NCI-H2196 treated with DMSO at 0.1 percent for 48 hours (cell line): Measurements from ENCODE around the gene PTGR3.

Experiments
- DNase-seq: peaks from one replicate; lab custom pipeline; 2025; ENCODE audit not compliant: unreplicated experiment; lab: John Stamatoyannopoulos, UW

Gene PTGR3

DNA sequence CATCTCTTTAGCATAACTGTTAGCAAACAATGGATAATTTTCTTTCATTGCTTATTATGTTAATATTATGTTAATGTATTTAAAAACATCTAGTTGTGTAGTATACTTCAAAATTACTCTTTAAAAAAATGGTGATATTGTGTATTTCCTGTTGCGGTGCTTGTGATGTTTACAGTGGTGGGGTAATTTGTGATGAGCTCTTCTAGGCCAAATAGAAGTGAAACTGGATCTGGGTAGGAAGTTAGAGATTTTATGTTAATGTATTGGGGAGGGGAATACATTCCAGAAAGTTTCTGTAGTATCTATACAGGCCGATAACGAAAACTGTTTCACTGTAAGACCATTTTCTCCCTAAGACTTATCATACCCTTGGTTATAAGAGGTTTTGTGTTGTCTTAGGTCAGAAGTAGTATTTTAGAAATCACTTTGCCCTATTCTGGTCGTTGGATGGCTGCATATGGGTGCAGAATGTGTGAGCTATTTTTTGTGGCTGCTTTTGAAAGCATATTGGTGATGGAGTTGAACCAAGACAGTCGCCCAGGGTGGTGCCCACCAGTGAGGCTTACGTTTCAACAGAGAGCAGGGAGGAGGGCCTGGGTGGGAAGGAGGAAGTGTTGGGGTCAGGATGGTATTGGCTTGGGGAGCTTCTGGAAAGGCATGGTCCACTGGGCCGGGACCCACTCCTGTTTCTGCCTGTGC lies 7.4 kb upstream of the PTGR3 start:
- no peak for DNase-seq

DNA sequence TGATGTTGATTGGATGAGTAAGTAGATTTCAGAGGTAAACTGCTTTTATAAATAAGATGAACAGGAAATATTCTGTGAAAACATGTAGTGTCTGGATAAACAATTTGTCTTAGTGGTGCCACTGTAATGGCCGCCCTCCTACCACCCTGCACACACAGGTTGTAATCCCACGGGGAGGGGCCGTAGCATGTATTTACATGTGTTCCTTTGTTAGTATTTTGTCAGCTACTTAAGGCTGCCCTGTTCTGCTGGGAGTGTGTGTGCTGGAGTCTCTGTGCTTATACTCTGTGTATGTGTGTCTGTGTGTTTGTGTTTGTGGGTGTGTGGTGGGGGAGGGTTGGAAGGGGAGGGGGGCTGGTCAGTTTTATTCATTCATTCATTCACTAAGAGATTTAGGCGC lies 6.7 kb upstream of the PTGR3 start:
- no peak for DNase-seq

DNA sequence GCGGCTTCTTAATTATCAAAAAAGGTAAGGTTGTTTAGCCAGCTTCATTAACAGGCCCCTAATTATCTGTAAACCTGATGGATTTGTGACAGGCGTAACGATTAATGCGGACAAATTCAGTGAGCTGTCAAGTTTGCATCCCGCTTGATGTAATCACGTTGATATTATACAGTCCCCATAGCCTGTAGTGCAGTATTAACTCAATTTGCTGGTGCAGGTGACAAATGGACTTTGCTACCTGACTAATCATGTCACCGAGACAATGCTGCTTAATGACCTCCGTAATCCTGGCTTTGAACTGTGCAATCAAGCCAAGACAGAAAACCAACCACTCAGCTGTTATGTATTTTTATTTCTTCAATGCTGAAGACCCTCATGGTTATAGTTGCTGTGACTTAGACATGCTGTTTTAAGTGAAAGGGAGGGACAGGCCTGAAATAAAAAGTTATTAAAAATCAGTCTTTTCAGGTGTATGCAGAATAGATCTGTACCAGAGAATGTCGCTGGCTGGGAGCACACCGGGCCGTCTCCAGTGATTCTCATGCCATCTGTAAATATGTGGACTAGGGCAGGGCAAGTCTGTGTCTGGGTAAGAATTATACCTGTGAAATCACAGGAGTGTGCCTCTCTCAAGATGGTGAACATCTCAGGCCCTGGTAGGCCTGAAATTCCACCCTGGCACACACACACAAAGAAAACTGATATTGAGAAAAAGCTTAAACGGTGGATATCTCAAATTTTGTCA lies 6.0 kb upstream of the PTGR3 start:
- no peak for DNase-seq

DNA sequence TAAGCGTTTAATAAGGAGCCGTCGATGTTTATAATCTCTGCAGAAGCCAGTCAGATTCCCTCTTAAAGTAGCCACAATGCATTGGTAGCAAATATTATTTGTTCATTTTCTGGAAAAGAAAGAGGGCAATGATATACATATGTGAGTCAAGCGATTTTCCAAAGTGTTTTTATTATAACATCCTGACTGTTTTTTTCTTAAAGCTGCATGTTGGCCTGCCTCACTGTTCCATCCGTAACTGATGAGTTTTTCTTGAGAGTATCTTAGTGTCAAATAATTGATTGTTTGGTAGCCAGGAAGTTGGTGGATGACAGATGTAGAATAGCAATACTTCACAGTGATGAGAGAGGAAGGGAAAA lies 5.4 kb upstream of the PTGR3 start:
- no peak for DNase-seq

DNA sequence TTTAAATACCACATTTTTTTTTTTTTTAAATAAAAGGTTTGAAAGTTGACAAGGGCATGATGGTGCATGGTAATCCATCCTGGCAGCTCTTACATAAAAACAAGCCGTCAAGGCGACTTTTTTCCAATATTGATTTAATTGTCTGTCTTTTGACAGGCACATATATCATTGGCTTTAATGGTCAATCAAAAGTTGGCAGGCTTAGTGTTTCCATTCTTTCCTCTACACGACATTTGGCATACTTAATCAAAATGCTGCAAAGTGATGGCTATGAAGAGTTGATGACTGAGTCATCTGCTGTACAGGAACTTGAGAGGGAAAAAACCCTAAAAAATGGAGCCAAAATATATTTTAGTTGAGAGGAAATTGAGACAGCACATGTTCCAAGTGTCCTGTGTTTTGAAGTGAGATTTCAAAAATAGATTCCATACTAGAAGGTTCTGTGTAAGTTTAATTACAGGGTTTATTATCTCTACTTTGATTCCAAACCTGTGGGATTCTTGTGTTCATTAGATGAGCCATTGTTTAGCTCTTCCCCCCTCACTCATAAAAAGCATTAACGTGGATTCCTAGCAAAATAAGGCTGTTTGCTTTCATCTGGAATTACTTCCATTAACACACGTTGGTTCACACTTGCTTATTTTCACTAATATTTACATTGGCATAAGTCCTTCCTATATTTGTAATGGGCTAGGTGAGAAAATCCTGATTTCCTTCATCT lies 4.8 kb upstream of the PTGR3 start:
- no peak for DNase-seq

DNA sequence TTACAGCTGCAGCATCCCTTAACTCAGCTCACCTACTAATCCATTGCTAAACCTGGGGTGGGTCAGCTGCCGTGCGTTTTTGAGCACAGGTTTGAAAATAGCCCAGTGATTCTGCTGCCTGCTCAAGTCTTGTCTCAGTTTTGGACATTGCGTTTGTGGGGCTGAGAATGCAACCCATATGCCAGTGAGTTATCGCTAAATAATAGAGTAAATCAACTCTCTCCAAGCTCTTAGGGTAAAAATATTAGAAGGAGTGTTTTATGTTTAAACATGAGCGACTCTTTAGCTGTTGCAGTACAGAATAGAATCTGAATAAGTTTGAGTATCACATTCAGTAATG lies 3.8 kb upstream of the PTGR3 start:
- DNase-seq: no peak

DNA sequence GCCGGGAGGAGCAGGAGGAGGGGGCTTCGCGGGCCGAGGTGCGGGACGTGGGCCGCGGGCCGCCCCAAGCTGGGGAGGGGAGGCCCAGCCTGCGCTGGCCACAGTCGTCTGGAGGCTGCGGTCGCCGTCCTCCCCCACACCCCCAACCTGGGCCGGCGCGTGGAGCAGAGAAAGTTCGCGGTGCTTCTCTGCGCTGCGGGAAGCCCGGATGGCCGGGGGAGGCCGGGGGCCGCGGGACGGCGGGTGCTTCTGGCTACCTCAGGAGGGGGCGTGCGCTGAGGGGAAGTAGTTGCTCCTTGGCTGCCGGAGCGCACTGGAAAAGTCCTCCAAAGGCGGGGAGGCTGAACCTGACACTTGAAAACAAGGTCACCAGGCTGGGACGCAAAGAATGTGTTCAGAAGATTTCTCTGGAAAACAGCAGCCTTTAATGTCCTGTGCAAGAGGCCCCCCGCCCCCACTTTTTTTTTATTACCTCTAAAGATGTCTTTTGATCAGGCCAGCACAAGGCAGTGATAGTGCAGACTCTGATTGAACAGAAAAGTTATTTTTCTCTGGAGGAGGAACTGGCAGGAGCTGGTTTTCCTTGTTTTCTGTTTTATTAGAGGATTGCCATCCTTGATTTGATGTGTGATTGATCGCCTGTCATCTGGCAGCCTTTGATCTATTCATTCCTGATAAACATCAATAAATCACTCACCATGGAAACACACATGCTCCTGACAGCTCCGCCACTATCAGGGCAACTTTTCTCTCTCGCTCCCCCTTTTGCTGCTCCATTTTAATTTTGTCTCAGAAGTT lies 3.2 kb upstream of the PTGR3 start:
- DNase-seq: no peak

DNA sequence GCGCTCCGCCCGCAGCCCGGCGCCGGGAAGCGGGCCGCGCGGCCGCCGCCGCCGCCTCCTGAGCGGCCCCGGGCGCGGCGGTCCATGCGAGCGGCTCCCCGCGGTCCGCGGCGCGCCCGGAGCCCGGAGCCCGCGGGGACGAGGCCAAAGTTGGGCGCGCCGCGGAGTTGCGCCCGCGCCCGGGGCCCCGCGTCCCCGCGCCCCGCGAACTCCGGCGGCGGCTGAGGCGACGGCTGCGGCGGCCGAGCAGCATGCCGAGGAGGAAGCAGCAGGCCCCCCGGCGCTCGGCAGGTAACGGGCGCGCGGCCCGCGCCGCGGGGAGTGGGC lies 2.6 kb upstream of the PTGR3 start:
- no peak for DNase-seq

DNA sequence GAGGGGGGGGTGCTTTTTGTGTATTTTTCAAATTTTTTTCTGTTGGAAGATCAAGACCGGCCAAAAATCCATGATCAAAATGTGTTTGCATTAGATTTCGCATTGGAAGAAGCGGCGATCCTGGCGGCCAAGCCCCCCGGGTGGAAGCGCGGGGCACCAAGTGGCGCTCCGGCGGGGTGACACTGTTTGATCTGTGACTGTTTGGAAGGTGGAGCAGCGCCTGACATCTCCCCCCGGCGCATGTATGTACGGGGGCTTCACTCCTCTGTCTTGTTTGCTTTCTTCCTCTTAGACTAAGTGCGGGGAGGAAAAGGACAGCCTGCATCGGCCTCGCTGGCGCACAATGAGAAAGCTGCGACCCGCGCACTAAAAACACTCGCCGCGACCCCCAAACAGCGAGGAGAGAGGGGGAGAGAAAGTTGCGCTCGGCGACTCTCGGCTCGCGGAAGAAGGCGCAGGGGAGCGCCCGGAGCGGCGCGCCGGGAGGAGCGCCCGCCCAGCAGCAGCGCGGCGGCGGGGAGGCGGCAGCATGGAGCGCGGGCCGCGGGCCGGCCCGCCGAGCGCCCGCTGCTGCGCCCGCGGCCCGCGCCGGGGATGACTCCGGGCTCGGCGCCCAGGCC lies 2.2 kb upstream of the PTGR3 start:
- DNase-seq: no peak

DNA sequence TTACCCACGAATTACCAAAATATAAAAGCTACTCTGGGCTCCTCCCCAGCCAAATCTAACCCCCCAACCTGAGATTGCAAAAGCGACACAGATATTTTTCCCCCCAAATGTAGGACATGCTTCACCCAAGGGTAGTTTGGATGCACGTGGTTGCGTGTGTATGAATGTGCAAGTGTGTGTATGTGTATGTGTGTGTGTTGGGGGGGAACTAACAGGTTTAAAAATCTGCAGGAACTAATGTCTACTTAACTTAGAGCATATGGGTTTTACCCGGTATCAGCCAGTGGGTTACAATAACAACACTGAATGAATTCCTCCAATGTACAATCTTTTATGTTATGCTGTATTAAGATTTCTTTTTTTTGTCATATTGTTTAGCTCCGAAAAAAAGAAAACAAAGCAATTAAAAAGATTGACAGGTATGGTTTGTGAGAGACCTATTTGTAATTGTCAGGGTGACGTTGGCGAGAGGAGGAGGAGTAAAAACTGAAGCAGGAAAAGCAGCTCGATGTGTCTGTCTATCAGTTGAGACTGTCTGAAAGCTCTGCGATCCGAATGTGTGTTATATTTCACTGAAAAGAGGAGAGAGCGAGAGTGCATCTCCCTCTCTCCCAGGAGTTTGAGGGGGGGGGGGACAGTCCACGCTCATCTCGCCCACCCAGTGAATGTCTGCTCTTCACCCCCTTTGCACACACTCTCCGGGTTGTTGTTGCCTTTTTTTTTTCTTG lies 1.5 kb upstream of the PTGR3 start, which contains the start of gene TSHZ1:
Gene TSHZ1 (plus strand): TSS at position 524 of the 728 bp plus-strand sequence. CDS start 1,080 bp downstream, outside the sequence.
- DNase-seq: peak; percentile 76

DNA sequence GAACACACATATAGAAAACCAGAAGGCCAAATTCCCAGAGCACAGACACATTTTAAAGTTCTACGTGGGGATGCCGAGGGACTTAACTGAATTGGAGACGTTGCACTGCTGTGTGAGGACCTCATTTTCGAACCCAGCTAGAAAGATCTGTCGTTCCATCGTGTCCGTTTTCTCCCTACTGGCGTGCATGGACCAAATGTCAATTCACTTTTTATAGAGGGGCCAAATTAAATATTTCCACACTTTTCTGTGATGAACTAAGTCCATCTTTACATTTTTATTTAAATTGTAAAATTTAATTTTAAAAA lies 966 bp upstream of the PTGR3 start:
- no peak for DNase-seq

DNA sequence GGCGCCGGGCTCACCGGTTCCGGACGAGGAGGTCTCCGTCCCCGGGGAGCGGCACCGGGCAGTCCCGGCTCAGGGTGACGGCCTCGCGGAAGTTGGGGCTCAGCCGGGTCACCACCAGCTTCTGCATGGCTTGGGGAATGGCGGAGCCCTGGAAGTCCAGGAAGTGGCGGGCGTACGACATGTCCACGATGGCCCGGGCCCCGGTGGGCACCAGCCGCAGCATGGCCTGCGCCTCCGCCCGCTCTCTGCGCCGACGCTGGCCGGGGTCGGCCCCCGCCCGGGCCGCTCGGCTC lies 157 bp downstream of the PTGR3 start:
- no peak for DNase-seq

DNA sequence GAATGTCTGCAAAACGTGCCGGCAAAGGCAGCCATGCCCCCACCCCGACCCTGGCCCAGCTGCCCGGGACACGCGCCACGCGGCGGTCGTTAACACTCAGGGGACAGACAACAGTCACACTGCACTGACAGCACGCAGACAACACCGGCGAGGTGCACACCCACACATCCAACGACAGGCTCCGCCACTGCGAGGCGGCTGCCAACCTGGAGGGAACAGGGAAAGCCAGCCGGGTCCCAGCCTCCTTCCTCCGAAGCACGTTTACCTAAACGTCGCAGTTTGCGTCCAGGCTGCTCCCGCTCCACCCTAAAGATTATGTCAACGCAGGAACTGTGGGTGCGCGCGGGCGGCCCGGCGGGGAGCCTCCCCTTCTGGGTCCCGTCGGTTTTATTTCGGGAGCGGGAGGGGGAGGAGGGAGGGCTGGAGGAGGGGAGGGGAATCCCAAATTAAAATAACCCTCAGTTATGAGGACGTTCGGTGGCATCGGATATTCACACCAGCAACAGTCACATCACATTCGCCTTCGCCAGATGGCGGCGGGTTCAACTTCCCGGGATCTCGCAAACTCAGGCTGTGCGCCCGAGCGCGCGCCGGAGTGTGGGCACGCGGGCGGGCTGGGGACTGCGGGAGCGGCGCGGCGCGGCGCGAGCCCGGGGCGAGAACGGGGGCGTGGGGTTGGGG lies 644 bp downstream of the PTGR3 start:
- no peak for DNase-seq

DNA sequence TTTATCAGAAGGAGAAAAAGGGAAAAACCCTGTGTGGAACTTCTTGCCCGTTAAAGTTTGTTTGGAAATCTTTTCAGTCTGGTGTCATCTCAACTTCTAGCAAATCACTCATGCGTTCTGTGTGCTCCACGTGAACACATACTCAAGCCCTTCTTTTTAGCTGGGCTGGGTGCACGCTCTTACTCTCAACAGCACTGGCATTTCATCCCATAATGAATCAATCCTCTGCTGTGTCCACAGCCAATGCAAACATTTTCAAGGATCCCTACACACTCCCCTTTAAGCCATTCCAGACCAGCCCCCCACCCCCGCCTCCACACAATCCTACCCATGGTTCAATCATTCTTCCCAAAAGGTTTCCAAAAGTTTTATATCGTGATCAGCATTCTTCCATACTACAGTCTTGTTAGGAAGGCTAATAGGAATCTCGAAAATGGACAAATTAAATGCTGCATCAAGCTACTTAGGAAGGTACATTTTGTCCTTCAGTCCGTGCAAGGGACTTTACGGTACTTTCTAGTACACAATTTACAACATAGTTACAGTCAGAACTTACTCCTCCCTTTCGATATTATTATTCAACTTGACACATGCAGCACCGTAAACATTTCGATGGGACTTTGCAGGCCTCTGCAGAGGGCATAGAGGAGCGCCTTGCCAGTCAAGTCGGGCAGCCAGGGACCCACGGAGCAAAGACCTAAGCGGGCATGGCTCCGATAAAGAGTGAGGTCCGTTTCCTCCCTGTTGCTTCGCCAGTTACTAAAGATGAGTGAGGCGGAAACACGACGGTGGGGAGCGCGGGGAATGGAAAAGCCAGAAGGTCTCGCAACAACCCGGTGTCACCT lies 1.4 kb downstream of the PTGR3 start:
- no peak for DNase-seq

DNA sequence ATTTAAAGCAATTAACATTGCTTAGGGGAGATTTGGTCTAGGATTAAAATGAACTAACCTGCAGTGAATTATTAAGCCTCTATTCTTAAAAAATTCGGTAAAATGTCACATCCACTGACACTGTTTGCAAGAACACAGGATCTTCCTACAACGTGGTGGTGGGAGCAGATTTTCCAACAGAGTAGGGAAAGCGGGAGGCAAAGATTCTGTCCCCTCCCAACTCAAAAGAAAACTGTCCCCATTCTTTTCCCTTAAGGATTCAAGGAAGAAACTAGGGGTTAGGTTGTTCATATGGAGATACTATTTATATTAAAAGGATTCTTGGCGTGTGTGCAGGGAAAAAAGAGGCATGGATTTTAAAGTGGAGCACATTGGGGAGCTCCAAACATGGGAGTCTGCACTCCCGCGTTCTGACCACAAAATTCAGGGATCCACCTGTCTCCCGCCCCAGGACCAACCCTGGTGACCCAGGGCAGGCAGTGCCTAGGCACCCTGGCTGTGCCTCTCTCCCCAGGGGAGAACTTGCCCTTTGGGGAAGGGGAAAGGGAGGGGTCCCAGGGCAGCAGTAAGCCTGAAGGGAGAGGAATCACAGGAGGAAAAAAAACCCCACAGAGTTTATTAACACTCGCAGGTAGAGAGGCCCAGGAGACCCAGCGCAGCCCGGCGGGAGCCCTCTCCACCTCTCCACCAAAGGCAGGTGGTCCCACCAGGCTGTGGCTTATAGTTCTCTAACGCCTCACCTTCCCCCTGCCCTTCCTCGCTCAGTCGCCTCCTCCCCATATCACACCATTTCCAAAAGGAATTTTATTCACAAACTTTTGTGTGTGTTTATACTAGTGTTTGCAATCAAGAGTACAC lies 2.3 kb downstream of the PTGR3 start:
- DNase-seq: no peak

DNA sequence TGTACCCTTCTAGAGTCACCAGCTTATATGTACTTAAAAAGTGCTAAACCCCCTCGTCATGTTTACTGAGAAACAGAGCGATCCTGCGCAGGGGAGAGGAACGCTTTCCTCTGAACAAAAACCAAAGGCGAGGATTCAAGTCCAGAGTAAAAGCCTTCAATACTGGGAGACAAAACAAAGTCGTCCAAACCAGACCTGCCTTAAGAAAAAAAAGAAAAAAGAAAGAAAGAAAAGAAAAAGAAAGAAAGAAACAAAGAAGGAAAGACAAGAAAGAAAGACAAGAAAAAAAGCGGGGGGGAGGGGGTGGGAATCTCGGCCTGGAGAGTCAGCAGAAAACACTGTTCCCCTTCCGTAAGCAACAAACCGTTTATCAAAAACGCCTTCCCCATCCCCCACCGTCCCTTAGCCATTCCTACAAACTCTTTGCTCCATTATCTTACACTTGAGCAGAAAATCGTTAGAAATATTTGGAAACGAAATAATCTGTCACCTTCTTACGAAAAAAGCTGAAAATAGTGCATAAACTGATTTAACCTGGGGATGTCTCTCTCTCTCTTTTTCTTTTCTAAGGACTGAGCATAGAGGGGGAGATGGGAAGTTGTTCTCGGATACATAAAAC lies 3.3 kb downstream of the PTGR3 start:
- no peak for DNase-seq

DNA sequence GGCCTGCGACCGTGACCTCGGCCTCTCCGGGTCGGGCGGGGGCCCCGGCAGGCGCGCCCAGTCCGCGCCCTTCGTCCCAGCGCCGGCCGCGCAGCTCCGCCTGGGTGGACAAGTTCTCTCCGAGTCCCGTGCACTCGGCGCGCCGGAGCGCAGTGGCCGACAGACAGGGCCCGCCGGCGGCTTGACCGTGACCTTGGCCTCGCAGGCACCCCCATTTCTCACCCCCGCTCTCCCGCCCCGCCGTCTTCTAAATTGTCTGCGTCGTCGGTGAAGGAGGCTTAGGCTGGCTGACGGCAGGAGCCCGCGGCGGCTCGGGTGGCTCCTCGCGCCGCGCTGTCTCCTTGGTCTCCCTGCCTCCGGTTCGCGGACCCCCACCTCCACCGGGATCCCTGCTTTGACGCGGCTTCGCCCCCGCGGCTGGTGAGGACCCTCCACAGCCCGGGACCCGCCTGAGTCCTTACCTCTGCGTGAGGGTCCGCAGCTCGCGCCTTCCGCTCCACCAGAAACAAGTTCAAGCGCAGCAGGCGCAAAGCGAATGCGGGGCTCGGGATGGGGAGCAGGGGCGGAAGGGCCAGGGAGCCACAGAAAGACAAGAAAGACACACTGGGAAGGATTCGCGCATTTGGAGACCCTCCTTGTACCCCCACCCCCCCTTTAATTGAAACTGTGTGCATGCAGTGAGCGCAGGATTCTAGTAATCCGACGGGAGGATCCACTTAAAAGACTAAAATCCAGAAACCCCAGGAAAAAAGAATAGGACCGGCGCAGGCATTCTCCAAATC lies 4.0 kb downstream of the PTGR3 start:
- no peak for DNase-seq
